Upper lobe of left lung (tissue), 4 donors: Measurements from ENCODE around the gene NCLN.

Experiments
- CTCF ChIP-seq, 6 experiments: fragments of 450-650 bp in 4 of 6; fragments of 200-600 bp in 2 of 6; sonication (generic) in 2 of 6; IDR thresholded peaks; one replicate each; pipeline ENCODE4 v1.5.1; 2016 to 2019; ENCODE audit warnings: antibody characterized with exemption in 6 of 6
- POLR2A ChIP-seq, 4 donors: fragments of 450-650 bp; IDR thresholded peaks; one replicate each; pipeline ENCODE4 v1.5.1; 2016 to 2017; ENCODE audit warnings: antibody characterized with exemption in 4 of 4, mild to moderate bottlenecking in 2 of 4
- POLR2AphosphoS5 ChIP-seq, 2 donors: sonication (generic); formaldehyde crosslinking; IDR thresholded peaks; one replicate each; pipeline ENCODE4 v1.5.1; 2017; ENCODE audit warnings: antibody characterized with exemption in 2 of 2

GRCh38 chr19:3190921-3191805, 5.4 kb downstream of the NCLN start:
- TF ChIP-seq POLR2AphosphoS5 (IDR thresholded peaks at IDR 0.05) (no peak), POLR2A (IDR thresholded peaks at IDR 0.05) (no peak), CTCF (IDR thresholded peaks at IDR 0.05) (no peak)
